ENCODE results near the gene CAND1. TPM values are rescaled to one million over a fixed set of nuclear protein-coding genes. Genes with fewer than 3 reads are reported as not detected.

The CAND1 gene
- total RNA-seq (2014; rRNA removed; shearing (Covaris generic)) = 65.1 and 92.6 TPM in 2 replicates
- polyA plus RNA-seq (2016; fragmentation: Nextera tagmentation; extraction: Ambion mirVana) = 111 and 121 TPM in 2 replicates

GRCh38 chr12:67268896-67269632, at the start of gene CAND1:
CAND1 (plus strand) TSS chr12:67269358; CDS start chr12:67269718, 360 bp downstream.
- Histone ChIP-seq H3F3A (ENCODE audit: insufficient read depth) (peaks cover 22% of the 10 kb centered on the region), H3K36me3 (ENCODE audit: low read depth) (no peaks in the 10 kb centered on the region), H3K9ac (peak within 1 kb of the TSS; percentile 98), H4K20me1 (ENCODE audit: insufficient read depth) (peaks cover 7% of the 10 kb centered on the region), H3K9me3 (ENCODE audit: low read depth) (no peaks in the 10 kb centered on the region), H3K4me3 (peak within 1 kb of the TSS; percentile 87), H3K9me2 (ENCODE audit: insufficient read depth) (no peaks in the 10 kb centered on the region), H3K4me1 (ENCODE audit: insufficient read depth) (peaks cover 28% of the 10 kb centered on the region), H3K27ac (peak within 1 kb of the TSS; percentile 97), H3K4me2 (ENCODE audit: unreplicated experiment) (peak within 1 kb of the TSS; percentile 98), H3K27me3 (replicated peaks; ENCODE audit: insufficient read depth) (no peaks in the 10 kb centered on the region), H2AFZ (peak within 1 kb of the TSS; percentile 99), H3K79me2 (ENCODE audit: insufficient read depth) (peaks cover 44% of the 10 kb centered on the region)
- 1% methylated on average over 35 to 61 of the region's 61 CpGs for WGBS, 2 experiments (ENCODE audit: low coverage in 1 of 2, low lambda C conversion rate in 2 of 2, missing lambda C conversion rate in 2 of 2)
- TF ChIP-seq EZH2phosphoT487 (IDR thresholded peaks at IDR 0.05; ENCODE audit: insufficient read depth, low read depth) (no peak), EZH2 (IDR thresholded peaks at IDR 0.05; ENCODE audit: insufficient read depth, poor library complexity, severe bottlenecking) (no peak)
- in situ Hi-C loops (cut with MboI) = no loop called here
- peak; percentile 99 for DNase-seq

- Histone ChIP-seq H3K4me2 (ENCODE audit: unreplicated experiment) (no peak overlapping the region), H4K20me1 (ENCODE audit: insufficient read depth) (no peaks in the 10 kb centered on the region), H3F3A (ENCODE audit: insufficient read depth) (no peaks in the 10 kb centered on the region), H3K27me3 (replicated peaks; ENCODE audit: insufficient read depth) (no peaks in the 10 kb centered on the region; the same call in 1 of the 2 replicates), H3K79me2 (ENCODE audit: insufficient read depth) (no peaks in the 10 kb centered on the region), H3K27ac (no peak overlapping the region), H3K36me3 (ENCODE audit: low read depth) (no peaks in the 10 kb centered on the region), H3K9me2 (ENCODE audit: insufficient read depth) (no peaks in the 10 kb centered on the region), H2AFZ (no peak overlapping the region), H3K9me3 (ENCODE audit: low read depth) (no peaks in the 10 kb centered on the region), H3K4me3 (no peak overlapping the region), H3K9ac (no peak overlapping the region), H3K4me1 (ENCODE audit: insufficient read depth) (no peaks in the 10 kb centered on the region)
- 9 to 15% methylated on average over 4 of the region's 4 CpGs for whole genome bisulfite sequencing, 2 experiments (ENCODE audit: low coverage in 1 of 2, low lambda C conversion rate in 2 of 2, missing lambda C conversion rate in 2 of 2)
- TF ChIP-seq EZH2 (IDR thresholded peaks at IDR 0.05; ENCODE audit: insufficient read depth, poor library complexity, severe bottlenecking) = no peak
- TF ChIP-seq EZH2phosphoT487 (IDR thresholded peaks at IDR 0.05; ENCODE audit: insufficient read depth, low read depth) = no peak
- DNase-seq = peak; percentile 8
- in situ Hi-C loops (cut with MboI) = no loop called here
These were observed 49.1 kb upstream of the CAND1 start for GRCh38 chr12:67220065-67220464.

- H3K9me2 ChIP-seq (ENCODE audit: insufficient read depth) = no peaks in the 10 kb centered on the region
- no peaks in the 10 kb centered on the region for H4K20me1 ChIP-seq (ENCODE audit: insufficient read depth)
- no peak overlapping the region for H2AFZ ChIP-seq
- in situ Hi-C loops (cut with MboI) = no loop called here
- no peaks in the 10 kb centered on the region for H3K36me3 ChIP-seq (ENCODE audit: low read depth)
- H3K9ac ChIP-seq = no peak overlapping the region
- H3K4me1 ChIP-seq (ENCODE audit: insufficient read depth) = no peaks in the 10 kb centered on the region
- 20 to 23% methylated on average over 4 of the region's 4 CpGs for WGBS, 2 experiments (ENCODE audit: low coverage in 1 of 2, low lambda C conversion rate in 2 of 2, missing lambda C conversion rate in 2 of 2)
- TF ChIP-seq EZH2phosphoT487 (IDR thresholded peaks at IDR 0.05; ENCODE audit: insufficient read depth, low read depth) = no peak
- TF ChIP-seq EZH2 (IDR thresholded peaks at IDR 0.05; ENCODE audit: insufficient read depth, poor library complexity, severe bottlenecking) = no peak
- no peaks in the 10 kb centered on the region for H3F3A ChIP-seq (ENCODE audit: insufficient read depth)
- no peaks in the 10 kb centered on the region; the same call in 1 of the 2 replicates for H3K27me3 ChIP-seq (replicated peaks; ENCODE audit: insufficient read depth)
- no peaks in the 10 kb centered on the region for H3K9me3 ChIP-seq (ENCODE audit: low read depth)
- DNase-seq = peak; percentile 44
- no peaks in the 10 kb centered on the region for H3K79me2 ChIP-seq (ENCODE audit: insufficient read depth)
- H3K27ac ChIP-seq = no peak overlapping the region
- no peak overlapping the region for H3K4me2 ChIP-seq (ENCODE audit: unreplicated experiment)
- no peak overlapping the region for H3K4me3 ChIP-seq
These were observed 46.9 kb upstream of the CAND1 start for GRCh38 chr12:67222302-67222701.

- no peak for DNase-seq
- 62 to 65% methylated on average over 3 of the region's 3 CpGs for WGBS, 2 experiments (ENCODE audit: low coverage in 1 of 2, low lambda C conversion rate in 2 of 2, missing lambda C conversion rate in 2 of 2)
- H3F3A ChIP-seq (ENCODE audit: insufficient read depth) = no peaks in the 10 kb centered on the region
- TF ChIP-seq EZH2phosphoT487 (IDR thresholded peaks at IDR 0.05; ENCODE audit: insufficient read depth, low read depth) (no peak), EZH2 (IDR thresholded peaks at IDR 0.05; ENCODE audit: insufficient read depth, poor library complexity, severe bottlenecking) (no peak)
- no peak overlapping the region for H3K4me3 ChIP-seq
- no peaks in the 10 kb centered on the region for H3K27me3 ChIP-seq (replicated peaks; ENCODE audit: insufficient read depth)
- in situ Hi-C loops (cut with MboI) = no loop called here
- H2AFZ ChIP-seq = no peak overlapping the region
- H4K20me1 ChIP-seq (ENCODE audit: insufficient read depth) = no peaks in the 10 kb centered on the region
- H3K27ac ChIP-seq = no peak overlapping the region
- H3K9me2 ChIP-seq (ENCODE audit: insufficient read depth) = no peaks in the 10 kb centered on the region
- H3K4me1 ChIP-seq (ENCODE audit: insufficient read depth) = no peaks in the 10 kb centered on the region
- H3K4me2 ChIP-seq (ENCODE audit: unreplicated experiment) = no peak overlapping the region
- H3K9me3 ChIP-seq (ENCODE audit: low read depth) = no peaks in the 10 kb centered on the region
- H3K79me2 ChIP-seq (ENCODE audit: insufficient read depth) = no peaks in the 10 kb centered on the region
- H3K36me3 ChIP-seq (ENCODE audit: low read depth) = no peaks in the 10 kb centered on the region
- no peak overlapping the region for H3K9ac ChIP-seq
These were observed 45.9 kb upstream of the CAND1 start for GRCh38 chr12:67223225-67223624.

Measured in GM23248 (cell line).